ENCODE data around the gene BCHE.

BCHE gene

GRCh38 chr3:165805946-165806561, 31.2 kb downstream of the BCHE start:
- Histone ChIP-seq H3K36me3 (ENCODE audit: control insufficient read depth, insufficient read depth, low read length) (no peaks in the 10 kb centered on the region), H3K27me3 (replicated peaks; ENCODE audit: control insufficient read depth, insufficient read depth, low read length) (no peaks in the 10 kb centered on the region), H3K4me3 (replicated peaks; ENCODE audit: low read depth, low read length) (peak overlapping the region; percentile 37)
- peak; percentile 50 for DNase-seq (ENCODE audit: extremely low read depth, insufficient read length)
- TF ChIP-seq CTCF (IDR thresholded peaks at IDR 0.05; ENCODE audit: insufficient read depth, low read length, poor library complexity, severe bottlenecking): no peak

GRCh38 chr3:165803471-165803870, 33.8 kb downstream of the BCHE start:
- no peak for TF ChIP-seq CTCF (IDR thresholded peaks at IDR 0.05; ENCODE audit: insufficient read depth, low read length, poor library complexity, severe bottlenecking)
- no peaks in the 10 kb centered on the region for H3K27me3 ChIP-seq (replicated peaks; ENCODE audit: control insufficient read depth, insufficient read depth, low read length)
- no peak for DNase-seq (ENCODE audit: extremely low read depth, insufficient read length)

GRCh38 chr3:165800970-165801369, 36.3 kb downstream of the BCHE start:
- peak; percentile 26 for DNase-seq (ENCODE audit: extremely low read depth, insufficient read length)
- Histone ChIP-seq H3K4me3 (replicated peaks; ENCODE audit: low read depth, low read length) (no peak overlapping the region), H3K27me3 (replicated peaks; ENCODE audit: control insufficient read depth, insufficient read depth, low read length) (no peaks in the 10 kb centered on the region), H3K36me3 (ENCODE audit: control insufficient read depth, insufficient read depth, low read length) (no peaks in the 10 kb centered on the region)
- TF ChIP-seq CTCF (IDR thresholded peaks at IDR 0.05; ENCODE audit: insufficient read depth, low read length, poor library complexity, severe bottlenecking): no peak

More at GRCh38 chr3:165803471-165803870, 33.8 kb downstream of the BCHE start:
- no peaks in the 10 kb centered on the region for H3K36me3 ChIP-seq (ENCODE audit: control insufficient read depth, insufficient read depth, low read length)
- H3K4me3 ChIP-seq (replicated peaks; ENCODE audit: low read depth, low read length): no peak overlapping the region

GRCh38 chr3:165799026-165799425, 38.2 kb downstream of the BCHE start:
- no peak for TF ChIP-seq CTCF (IDR thresholded peaks at IDR 0.05; ENCODE audit: insufficient read depth, low read length, poor library complexity, severe bottlenecking)
- DNase-seq (ENCODE audit: extremely low read depth, insufficient read length): no peak
- Histone ChIP-seq H3K27me3 (replicated peaks; ENCODE audit: control insufficient read depth, insufficient read depth, low read length) (no peaks in the 10 kb centered on the region), H3K36me3 (ENCODE audit: control insufficient read depth, insufficient read depth, low read length) (no peaks in the 10 kb centered on the region), H3K4me3 (replicated peaks; ENCODE audit: low read depth, low read length) (no peak overlapping the region)

GRCh38 chr3:165797551-165797950, 39.7 kb downstream of the BCHE start:
- no peak for TF ChIP-seq CTCF (IDR thresholded peaks at IDR 0.05; ENCODE audit: insufficient read depth, low read length, poor library complexity, severe bottlenecking)
- Histone ChIP-seq H3K4me3 (replicated peaks; ENCODE audit: low read depth, low read length) (no peak overlapping the region), H3K36me3 (ENCODE audit: control insufficient read depth, insufficient read depth, low read length) (no peaks in the 10 kb centered on the region), H3K27me3 (replicated peaks; ENCODE audit: control insufficient read depth, insufficient read depth, low read length) (no peaks in the 10 kb centered on the region)
- no peak for DNase-seq (ENCODE audit: extremely low read depth, insufficient read length)

- no peaks in the 10 kb centered on the region for H3K27me3 ChIP-seq (replicated peaks; ENCODE audit: control insufficient read depth, insufficient read depth, low read length)
- H3K36me3 ChIP-seq (ENCODE audit: control insufficient read depth, insufficient read depth, low read length): no peaks in the 10 kb centered on the region
- no peak for DNase-seq (ENCODE audit: extremely low read depth, insufficient read length)
- no peak overlapping the region for H3K4me3 ChIP-seq (replicated peaks; ENCODE audit: low read depth, low read length)
- TF ChIP-seq CTCF (IDR thresholded peaks at IDR 0.05; ENCODE audit: insufficient read depth, low read length, poor library complexity, severe bottlenecking): no peak
Observed at GRCh38 chr3:165796701-165797100, 40.5 kb downstream of the BCHE start.

Data from GM06990 (cell line).